A549 (cell line): ENCODE results near the gene GPD1L.

ENCODE experiments used
- HMGXB4 ChIP-seq: fragments of 250-450 bp; sonication (Bioruptor Pico); IDR thresholded peaks from 2 replicates; pipeline ENCODE4 v1.5.0; 2021; ENCODE audit warnings: mild to moderate bottlenecking, moderate library complexity, borderline replicate concordance
- MAZ ChIP-seq: fragments of 150-350 bp; IDR thresholded peaks from 2 replicates; pipeline ENCODE4 v1.6.1; 2014; ENCODE audit warnings: antibody characterized with exemption, low read depth, low read length, borderline replicate concordance

- TF ChIP-seq MAZ (no peak), HMGXB4 (CRISPR knock-in tag) (no peak)
Measured at GRCh38 chr3:32203854-32204253, 97.4 kb downstream of the GPD1L start.
